Activated T-cell treated with anti-CD3 and anti-CD28 coated beads, Interleukin-2, amount 50 U/mL, for 24 hours (primary cell): ENCODE results near the gene EMID1.
"Not testable (repeated sequence)": the region's sequence is repeated elsewhere in the genome, so short reads cannot be mapped to it uniquely, and the experiment has no call there.

ENCODE experiments used
- DNase-seq: peaks from one replicate; pipeline ENCODE4 v3.0.0-alpha.2; 2020
- H3K27ac Mint-ChIP-seq: 2 replicates; pipeline ENCODE4 v1.8.0; 2020; ENCODE audit warnings: mild to moderate bottlenecking, mixed read lengths
- H3K27me3 Mint-ChIP-seq: 2 replicates; pipeline ENCODE4 v1.8.0; 2020; ENCODE audit warnings: mixed read lengths
- H3K36me3 Mint-ChIP-seq: 2 replicates; pipeline ENCODE4 v1.8.0; 2020; ENCODE audit warnings: low read depth, mixed read lengths
- H3K4me1 Mint-ChIP-seq: 2 replicates; pipeline ENCODE4 v1.8.0; 2020; ENCODE audit warnings: low read depth, mixed read lengths
- H3K4me3 Mint-ChIP-seq: 2 replicates; pipeline ENCODE4 v1.8.0; 2020; ENCODE audit warnings: mild to moderate bottlenecking, moderate library complexity, mixed read lengths
- H3K9me3 Mint-ChIP-seq: 2 replicates; pipeline ENCODE4 v1.8.0; 2020; ENCODE audit warnings: mixed read lengths

The EMID1 gene

GRCh38 chr22:29225422-29226090 lies 19.9 kb downstream of the EMID1 start:
- no peaks in the 10 kb centered on the region for H3K9me3 Mint-ChIP-seq
- no peaks in the 10 kb centered on the region for H3K27me3 Mint-ChIP-seq
- no peak for DNase-seq
- no peak overlapping the region for H3K27ac Mint-ChIP-seq
- no peaks in the 10 kb centered on the region for H3K4me1 Mint-ChIP-seq
- no peak overlapping the region for H3K4me3 Mint-ChIP-seq
- no peaks in the 10 kb centered on the region for H3K36me3 Mint-ChIP-seq

- no peak for DNase-seq
- Mint-ChIP-seq H3K4me3 (no peak overlapping the region), H3K27me3 (no peaks in the 10 kb centered on the region), H3K9me3 (no peaks in the 10 kb centered on the region), H3K4me1 (no peaks in the 10 kb centered on the region), H3K27ac (no peak overlapping the region), H3K36me3 (no peaks in the 10 kb centered on the region)
Observed at GRCh38 chr22:29226351-29226981, 20.8 kb downstream of the EMID1 start.

GRCh38 chr22:29230972-29231875 lies 25.5 kb downstream of the EMID1 start:
- H3K9me3 Mint-ChIP-seq: no peaks in the 10 kb centered on the region
- H3K4me3 Mint-ChIP-seq: no peak overlapping the region
- no peaks in the 10 kb centered on the region for H3K4me1 Mint-ChIP-seq
- no peaks in the 10 kb centered on the region for H3K36me3 Mint-ChIP-seq
- no peaks in the 10 kb centered on the region for H3K27me3 Mint-ChIP-seq
- DNase-seq: no peak
- H3K27ac Mint-ChIP-seq: no peak overlapping the region

GRCh38 chr22:29231971-29232959 lies 26.6 kb downstream of the EMID1 start:
- no peak for DNase-seq
- Mint-ChIP-seq H3K27ac (no peak overlapping the region), H3K36me3 (no peaks in the 10 kb centered on the region), H3K27me3 (no peaks in the 10 kb centered on the region), H3K4me3 (no peak overlapping the region), H3K4me1 (no peaks in the 10 kb centered on the region), H3K9me3 (no peaks in the 10 kb centered on the region)

- Mint-ChIP-seq H3K27me3 (no peaks in the 10 kb centered on the region), H3K4me3 (no peak overlapping the region), H3K9me3 (no peaks in the 10 kb centered on the region), H3K4me1 (no peaks in the 10 kb centered on the region), H3K36me3 (no peaks in the 10 kb centered on the region), H3K27ac (no peak overlapping the region)
- no peak for DNase-seq
Observed at GRCh38 chr22:29233277-29233877, 27.7 kb downstream of the EMID1 start.

GRCh38 chr22:29240481-29240880 lies 34.8 kb downstream of the EMID1 start:
- H3K9me3 Mint-ChIP-seq, H3K4me3 Mint-ChIP-seq, H3K27ac Mint-ChIP-seq, H3K36me3 Mint-ChIP-seq, H3K4me1 Mint-ChIP-seq, DNase-seq: not testable (repeated sequence)
- peaks cover 13% of the 10 kb centered on the region for H3K27me3 Mint-ChIP-seq

- H3K9me3 Mint-ChIP-seq: peaks cover 2% of the 10 kb centered on the region
- peaks cover 13% of the 10 kb centered on the region for H3K27me3 Mint-ChIP-seq
- no peaks in the 10 kb centered on the region for H3K4me1 Mint-ChIP-seq
- H3K36me3 Mint-ChIP-seq: no peaks in the 10 kb centered on the region
- DNase-seq: no peak
- no peak overlapping the region for H3K27ac Mint-ChIP-seq
- H3K4me3 Mint-ChIP-seq: no peak overlapping the region
Observed at GRCh38 chr22:29243874-29244446, 38.3 kb downstream of the EMID1 start.

GRCh38 chr22:29244785-29245625 lies 39.3 kb downstream of the EMID1 start:
- DNase-seq: no peak
- H3K9me3 Mint-ChIP-seq: no peaks in the 10 kb centered on the region
- H3K4me1 Mint-ChIP-seq: no peaks in the 10 kb centered on the region
- no peak overlapping the region for H3K4me3 Mint-ChIP-seq
- H3K27me3 Mint-ChIP-seq: peaks cover 13% of the 10 kb centered on the region
- no peak overlapping the region for H3K27ac Mint-ChIP-seq
- H3K36me3 Mint-ChIP-seq: no peaks in the 10 kb centered on the region

GRCh38 chr22:29245626-29246385 lies 40.1 kb downstream of the EMID1 start:
- Mint-ChIP-seq H3K9me3 (no peaks in the 10 kb centered on the region), H3K27ac (no peak overlapping the region), H3K4me3 (no peak overlapping the region), H3K27me3 (peaks cover 13% of the 10 kb centered on the region), H3K36me3 (no peaks in the 10 kb centered on the region), H3K4me1 (no peaks in the 10 kb centered on the region)
- DNase-seq: peak; percentile 78

- not testable (repeated sequence) for H3K4me1 Mint-ChIP-seq, H3K4me3 Mint-ChIP-seq, H3K9me3 Mint-ChIP-seq, H3K36me3 Mint-ChIP-seq, DNase-seq, H3K27ac Mint-ChIP-seq
- peaks cover 13% of the 10 kb centered on the region for H3K27me3 Mint-ChIP-seq
Observed at GRCh38 chr22:29247891-29248290, 42.2 kb downstream of the EMID1 start.

- Mint-ChIP-seq H3K36me3 (no peaks in the 10 kb centered on the region), H3K4me3 (no peak overlapping the region), H3K27ac (no peak overlapping the region), H3K27me3 (no peaks in the 10 kb centered on the region), H3K4me1 (no peaks in the 10 kb centered on the region), H3K9me3 (no peaks in the 10 kb centered on the region)
- no peak for DNase-seq
Observed at GRCh38 chr22:29251265-29251664, 45.6 kb downstream of the EMID1 start.
